DMS 273 treated with DMSO at 0.1 percent for 48 hours (cell line): ENCODE measurements around the gene TBXAS1.

Source experiments
- DNase-seq: peaks from one replicate; lab custom pipeline; 2025; lab: John Stamatoyannopoulos, UW

Gene TBXAS1

GRCh38 chr7:139982927-139983920 is 154.2 kb downstream of the TBXAS1 start:
- no peak for DNase-seq

- no peak for DNase-seq
These were observed 155.8 kb downstream of the TBXAS1 start for GRCh38 chr7:139984642-139985539.

DNA sequence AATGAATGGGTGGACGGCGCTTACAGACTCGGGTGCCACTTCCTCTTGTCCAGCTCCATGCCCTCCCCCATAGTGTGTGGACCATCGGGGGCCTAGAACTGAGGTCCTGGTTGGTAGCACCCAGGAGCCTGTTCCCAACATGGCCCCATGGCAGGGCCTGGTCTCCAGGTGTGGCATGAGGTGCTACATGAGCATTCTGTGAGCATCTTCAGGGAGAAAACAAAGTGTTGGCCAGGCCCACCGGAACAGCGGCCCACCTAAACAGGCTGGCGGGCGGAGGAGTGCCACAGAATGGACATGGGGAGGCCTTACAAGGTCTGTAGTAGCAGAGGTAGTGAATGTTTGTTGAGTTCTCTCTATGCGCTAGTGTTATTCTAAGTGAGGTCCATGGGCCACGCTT is 156.7 kb downstream of the TBXAS1 start:
- no peak for DNase-seq

DNA sequence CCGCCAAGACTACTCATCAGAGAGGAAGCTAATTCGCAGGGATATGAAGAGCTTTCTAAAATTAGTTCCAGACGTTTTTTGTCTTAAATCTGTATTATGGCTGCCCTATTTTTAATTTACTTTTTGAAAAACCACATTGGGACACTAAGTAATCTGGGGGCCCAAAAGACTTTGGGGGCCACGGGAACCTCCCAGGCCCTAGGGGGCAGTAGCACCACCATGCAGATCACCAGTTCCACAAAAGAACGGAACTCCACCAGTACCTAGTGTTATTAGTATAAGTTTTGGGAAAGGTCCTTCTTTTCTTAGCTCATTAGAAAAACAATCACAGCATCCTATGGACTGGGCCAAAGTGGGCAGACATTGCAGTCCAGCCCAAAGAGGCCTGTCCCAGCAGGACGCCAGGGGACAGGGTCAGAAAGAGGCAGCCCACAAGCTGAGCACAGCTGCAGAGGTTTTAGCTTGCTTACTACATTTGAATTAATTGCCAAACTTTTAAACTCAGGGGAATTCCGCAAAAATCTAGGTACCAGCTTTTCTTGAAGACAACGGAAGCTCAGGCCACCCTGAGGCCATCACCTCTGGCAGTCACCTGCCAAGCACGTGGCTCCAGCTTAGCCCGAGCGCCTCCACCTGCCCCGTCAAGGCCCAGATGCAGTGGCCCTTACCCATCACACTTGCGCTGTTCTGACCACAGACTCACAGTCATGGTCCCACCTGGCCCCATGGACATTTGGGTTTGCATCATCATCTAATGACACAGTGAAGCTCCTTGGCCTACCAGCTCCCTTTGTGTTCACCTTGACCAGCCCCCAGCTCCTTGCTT is 158.8 kb downstream of the TBXAS1 start:
- DNase-seq, result no peak

DNA sequence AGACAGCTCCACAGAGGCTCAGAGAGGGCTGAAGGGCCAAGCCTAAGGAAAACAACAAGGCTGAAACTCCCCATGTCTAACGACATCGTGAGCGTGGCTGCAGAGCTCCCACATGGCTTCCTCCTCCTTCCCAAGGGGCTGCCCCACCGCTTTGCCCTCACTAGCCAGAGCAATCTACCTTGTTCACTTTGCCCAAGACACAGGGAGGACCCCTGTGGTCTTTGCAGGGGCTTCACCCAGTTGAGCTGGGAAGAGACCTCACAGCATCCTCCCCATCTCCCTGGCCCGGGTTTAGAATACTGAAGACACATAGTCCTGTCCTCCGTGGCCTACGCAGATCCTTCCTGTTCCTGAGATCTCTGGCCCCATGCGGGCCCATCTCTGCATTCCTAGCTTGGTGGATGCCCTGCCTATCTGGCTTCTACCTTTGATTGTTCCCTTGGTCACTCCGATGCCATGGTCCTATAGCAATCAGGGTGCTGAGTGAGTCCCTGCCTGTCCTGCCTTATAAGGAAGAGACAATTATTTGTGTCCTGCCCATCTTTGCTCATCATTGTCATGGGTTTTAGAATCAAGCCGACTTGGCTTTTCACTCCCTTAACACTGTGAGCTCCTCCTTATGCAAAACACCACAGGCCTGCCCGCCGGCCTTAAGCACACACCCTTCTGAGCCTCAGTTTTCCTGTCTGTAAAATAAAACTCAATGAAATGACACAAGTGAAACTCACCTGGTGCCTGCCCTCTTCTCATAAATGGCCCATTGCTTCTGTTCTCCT is 160.5 kb downstream of the TBXAS1 start:
- DNase-seq, result no peak

DNA sequence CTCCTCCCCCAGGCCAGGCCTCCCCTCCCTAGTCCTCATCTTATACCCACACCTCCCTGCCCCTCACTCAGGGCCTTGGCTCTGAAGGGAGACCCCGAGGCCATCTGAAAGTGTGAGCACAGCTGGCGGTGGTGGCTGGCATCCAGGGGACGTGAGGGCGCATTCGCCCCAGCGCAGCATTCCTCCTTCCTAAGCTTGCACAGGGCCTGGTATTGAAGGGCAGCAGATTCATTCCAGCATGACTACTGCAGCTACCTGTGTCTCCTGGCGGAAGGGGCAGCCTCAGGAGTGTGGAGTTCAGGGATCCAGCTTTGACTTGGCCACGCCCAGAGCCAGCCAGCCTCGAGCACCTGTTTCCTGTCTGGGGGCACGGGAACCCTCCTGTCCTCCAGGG is 161.1 kb downstream of the TBXAS1 start:
- DNase-seq, result no peak

GRCh38 chr7:139990571-139991268 is 161.7 kb downstream of the TBXAS1 start:
- no peak for DNase-seq

- DNase-seq, result no peak
These were observed 162.2 kb downstream of the TBXAS1 start for GRCh38 chr7:139991269-139991666.

DNA sequence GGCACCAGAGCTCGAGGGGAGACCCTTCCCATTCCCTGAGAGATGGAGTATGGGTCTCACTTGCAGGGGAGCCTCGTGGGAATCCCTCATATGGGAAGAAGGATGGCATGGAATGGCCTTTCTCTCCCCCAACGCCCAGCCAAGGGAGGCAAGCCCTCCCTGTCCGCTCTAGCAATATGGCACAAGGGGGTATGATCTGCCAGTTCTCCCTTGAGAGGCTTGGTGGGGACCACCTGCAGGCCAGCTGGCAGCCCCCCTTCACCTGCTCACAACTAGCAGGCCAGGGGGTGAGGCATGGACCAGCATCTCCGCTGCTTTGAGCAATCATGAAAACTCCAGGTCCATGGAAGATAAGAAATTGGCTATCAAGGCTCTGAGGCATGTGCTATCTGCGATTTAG is 162.8 kb downstream of the TBXAS1 start:
- no peak for DNase-seq

GRCh38 chr7:139992353-139993044 is 163.4 kb downstream of the TBXAS1 start:
- no peak for DNase-seq

- no peak for DNase-seq
These were observed 164.1 kb downstream of the TBXAS1 start for GRCh38 chr7:139993169-139993568.

DNA sequence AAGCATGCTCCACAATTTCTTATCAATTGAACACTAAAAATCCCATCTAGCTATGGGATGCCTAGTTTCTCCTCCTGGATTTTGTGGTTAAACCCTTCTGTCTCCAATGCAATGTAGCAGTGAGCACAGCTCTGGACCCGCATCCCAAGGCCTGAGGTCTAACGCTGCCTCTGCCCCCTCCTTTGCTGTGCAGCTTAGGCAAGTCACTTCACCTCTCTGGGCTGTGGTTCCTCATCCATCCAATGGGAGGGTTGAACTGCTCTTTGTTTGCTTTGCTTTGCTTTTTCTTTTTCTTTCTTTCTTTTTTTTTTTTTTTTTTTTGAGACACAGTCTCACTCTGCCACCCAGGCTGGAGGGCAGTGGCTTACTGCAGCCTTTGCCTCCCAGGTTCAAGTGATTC is 164.5 kb downstream of the TBXAS1 start:
- no peak for DNase-seq

DNA sequence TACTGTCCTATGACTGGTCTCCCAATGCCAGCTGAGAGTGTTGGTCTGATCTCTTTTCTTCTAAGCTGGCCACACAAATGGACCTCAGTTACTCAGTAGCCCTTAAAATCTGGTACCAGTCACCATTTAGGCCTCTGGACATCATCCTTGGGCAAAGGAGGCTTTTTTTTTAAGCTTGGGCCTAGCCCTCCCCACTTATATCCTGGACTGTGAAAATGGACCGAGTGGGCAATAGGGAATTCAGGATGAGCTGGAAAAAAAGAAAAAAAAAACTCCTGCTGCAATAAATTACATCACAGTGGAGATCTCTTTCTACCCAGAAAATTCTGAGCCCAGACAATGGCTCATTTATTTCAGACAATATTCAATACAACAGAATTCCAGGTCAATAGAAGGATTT is 165.3 kb downstream of the TBXAS1 start:
- no peak for DNase-seq

GRCh38 chr7:139995017-139995915 is 166.2 kb downstream of the TBXAS1 start:
- DNase-seq, result no peak

- DNase-seq, result no peak
These were observed 169.5 kb downstream of the TBXAS1 start for GRCh38 chr7:139998572-139998971.

GRCh38 chr7:139999516-139999915 is 170.5 kb downstream of the TBXAS1 start:
- no peak for DNase-seq

DNA sequence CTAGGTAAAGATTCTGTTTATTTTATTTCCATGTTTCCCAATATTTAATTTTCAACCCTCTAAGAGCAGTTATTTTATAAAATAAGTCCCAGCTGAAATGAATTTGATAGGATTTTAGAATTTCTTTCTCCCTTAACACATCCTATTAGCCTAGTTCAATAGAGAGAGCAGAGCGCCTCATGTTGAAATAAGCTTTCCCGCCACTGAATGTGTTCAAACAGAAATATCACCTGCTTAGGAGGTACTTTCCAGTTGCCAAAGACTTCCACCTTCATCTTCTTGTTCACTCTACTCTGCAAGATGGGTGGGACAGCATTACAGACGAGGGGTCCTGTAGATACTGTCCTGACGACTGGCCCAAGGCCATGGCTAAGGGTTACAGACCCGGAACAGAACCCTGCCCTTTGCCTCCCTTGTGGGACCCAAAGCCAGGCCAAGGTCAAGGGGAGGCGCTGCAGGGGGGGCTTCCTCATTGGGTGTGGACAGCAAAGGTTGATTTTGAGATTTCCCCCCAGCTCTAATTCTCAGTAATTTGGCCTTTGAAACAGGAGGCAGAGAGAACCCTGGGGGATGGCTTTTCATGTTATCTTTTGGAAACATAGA is 171.7 kb downstream of the TBXAS1 start:
- no peak for DNase-seq

DNA sequence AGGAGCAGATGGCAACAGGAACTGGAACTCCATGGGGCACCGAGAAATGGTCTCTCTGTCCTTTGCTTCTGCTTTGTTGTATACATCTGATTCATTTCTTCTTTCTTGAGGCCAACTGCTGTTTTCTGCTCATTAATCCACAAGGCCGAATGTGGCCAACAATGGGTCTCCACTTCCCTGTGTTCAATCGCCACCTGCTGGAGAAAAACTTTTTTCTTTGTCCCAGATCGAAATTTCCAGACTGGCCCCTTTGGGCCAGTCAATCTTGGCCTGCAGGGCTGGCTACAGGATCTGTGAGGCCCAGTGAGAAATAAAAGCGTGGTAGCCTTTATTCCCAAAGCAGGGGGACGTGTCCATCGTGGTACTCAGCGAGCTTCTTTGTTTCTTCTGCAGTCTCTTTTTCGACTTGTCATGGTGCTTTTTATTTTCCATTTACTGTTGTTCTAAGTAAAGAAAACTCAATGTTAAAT is 174.9 kb downstream of the TBXAS1 start:
- DNase-seq, result no peak
